ENCODE results near the gene FER. TPM values are rescaled to one million over a fixed set of nuclear protein-coding genes. Genes with fewer than 3 reads are reported as not detected.

FER gene
- total RNA-seq, 5 donors from 2014 or later (not counting 1 experiment from before 2014, with no cell fraction given) = 7.0 to 19.6 (median 10.4) TPM

DNA sequence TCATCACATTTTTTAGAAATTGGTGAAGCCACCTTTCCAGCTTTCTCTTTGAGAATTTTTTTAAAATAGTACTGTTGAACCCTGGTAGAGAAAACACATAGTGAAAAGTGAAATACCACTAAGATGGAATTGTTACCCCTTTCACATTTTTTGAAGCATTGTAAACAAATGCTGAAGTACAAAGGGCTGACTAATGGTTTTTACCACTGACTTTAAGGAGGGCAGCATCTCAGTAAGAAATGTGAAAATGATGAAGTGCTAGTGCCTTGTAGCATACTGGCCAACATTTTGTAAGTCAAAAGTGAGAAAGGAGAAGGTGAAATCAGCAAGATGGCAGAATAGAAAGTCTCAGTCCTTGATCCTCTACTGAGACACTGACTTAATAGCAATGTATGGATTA lies 341.5 kb downstream of the FER start:
- Histone ChIP-seq H3K27ac (ENCODE audit: low read length) (no peak overlapping the region), H3K9me3 (no peaks in the 10 kb centered on the region), H3K4me1 (ENCODE audit: control insufficient read depth in 1 of 2, extremely low read depth in 1 of 2, insufficient read depth in 2 of 2, low read length in 2 of 2) (no peaks in the 10 kb centered on the region), H3K36me3 (ENCODE audit: control insufficient read depth in 2 of 2, extremely low read depth in 1 of 2, insufficient read depth in 1 of 2, low read length in 1 of 2) (no peaks in the 10 kb centered on the region), H3K27me3 (replicated peaks in 1 of 2; ENCODE audit: control insufficient read depth in 2 of 2, extremely low read depth in 1 of 2, insufficient read depth in 2 of 2, low read length in 1 of 2) (no peaks in the 10 kb centered on the region), H3K4me3 (ENCODE audit: control insufficient read depth in 1 of 2, extremely low read depth in 1 of 2, low read length in 1 of 2) (no peak overlapping the region)
- ChIA-PET POLR2A (no interaction called here), CTCF (no interaction called here)
- Mint-ChIP-seq H3K36me3 (peaks cover 17% of the 10 kb centered on the region), H3K4me3 (no peak overlapping the region), H3K9me3 (no peaks in the 10 kb centered on the region), H3K4me1 (no peaks in the 10 kb centered on the region), H3K27ac (no peak overlapping the region), H3K27me3 (no peaks in the 10 kb centered on the region)
- ATAC-seq (replicated peaks in 1 of 4) (no peak), DNase-seq (no peak)

DNA sequence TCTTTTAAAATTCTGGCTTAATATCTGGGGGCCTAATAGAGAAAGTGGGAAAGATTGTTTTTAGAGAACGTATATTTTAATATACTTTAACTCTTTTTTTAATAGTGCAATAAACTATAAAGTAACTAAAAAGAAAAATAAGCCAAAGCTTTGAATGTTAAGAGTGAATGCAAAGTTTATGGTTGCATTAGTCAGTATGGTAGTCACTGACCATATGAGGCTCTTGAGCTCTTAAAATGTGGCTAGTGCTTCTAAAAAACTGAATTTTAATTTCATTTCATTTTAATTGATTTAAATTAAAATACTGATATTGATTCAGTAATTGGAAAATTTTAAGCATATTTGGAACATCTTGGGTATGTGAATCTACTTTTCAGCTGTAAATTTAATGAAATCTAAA lies 351.4 kb downstream of the FER start:
- WGBS (ENCODE audit: insufficient coverage) = no CpG with 5 or more reads among the region's 1 CpG
- CTCF ChIA-PET = no interaction called here

DNA sequence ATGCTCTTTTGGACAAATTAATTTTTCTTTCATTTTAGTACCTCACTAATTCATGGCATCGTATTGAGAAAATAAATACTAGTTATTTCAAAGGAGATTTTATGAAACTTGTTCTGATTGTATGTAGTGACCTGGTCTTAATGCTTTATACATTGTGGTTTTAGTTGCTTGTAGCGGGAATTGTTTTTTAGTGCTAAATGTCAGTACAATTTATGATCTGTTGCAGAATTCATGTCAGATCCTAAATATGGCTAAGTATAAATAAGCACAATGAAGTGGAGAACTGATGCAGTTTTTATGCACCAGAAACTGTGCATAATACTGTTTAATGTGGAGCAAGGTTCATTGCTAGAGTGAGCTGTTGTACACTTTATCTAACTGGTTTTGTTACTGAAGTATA lies 353.3 kb downstream of the FER start:
- Histone ChIP-seq H3K36me3 (ENCODE audit: control insufficient read depth in 2 of 2, extremely low read depth in 1 of 2, insufficient read depth in 1 of 2, low read length in 1 of 2) (no peaks in the 10 kb centered on the region), H3K4me1 (ENCODE audit: control insufficient read depth in 1 of 2, extremely low read depth in 1 of 2, insufficient read depth in 2 of 2, low read length in 2 of 2) (no peaks in the 10 kb centered on the region), H3K27ac (ENCODE audit: low read length) (no peak overlapping the region), H3K27me3 (replicated peaks in 1 of 2; ENCODE audit: control insufficient read depth in 2 of 2, extremely low read depth in 1 of 2, insufficient read depth in 2 of 2, low read length in 1 of 2) (no peaks in the 10 kb centered on the region), H3K4me3 (ENCODE audit: control insufficient read depth in 1 of 2, extremely low read depth in 1 of 2, low read length in 1 of 2) (no peak overlapping the region), H3K9me3 (no peaks in the 10 kb centered on the region)
- H3K27ac Mint-ChIP-seq = no peak overlapping the region
- POLR2A ChIA-PET = no interaction called here
- H3K4me3 Mint-ChIP-seq = no peak overlapping the region
- H3K36me3 Mint-ChIP-seq = no peaks in the 10 kb centered on the region
- DNase-seq = no peak
- no peaks in the 10 kb centered on the region for H3K9me3 Mint-ChIP-seq
- H3K27me3 Mint-ChIP-seq = no peaks in the 10 kb centered on the region
- no CpG with 5 or more reads among the region's 2 CpGs for WGBS (ENCODE audit: insufficient coverage)
- ATAC-seq (replicated peaks in 1 of 4) = no peak
- H3K4me1 Mint-ChIP-seq = no peaks in the 10 kb centered on the region
- CTCF ChIA-PET = no interaction called here

More for the DNA sequence above, 351.4 kb downstream of the FER start:
- POLR2A ChIA-PET = no interaction called here
- Histone ChIP-seq H3K9me3 (no peaks in the 10 kb centered on the region), H3K4me1 (ENCODE audit: control insufficient read depth in 1 of 2, extremely low read depth in 1 of 2, insufficient read depth in 2 of 2, low read length in 2 of 2) (no peaks in the 10 kb centered on the region), H3K4me3 (ENCODE audit: control insufficient read depth in 1 of 2, extremely low read depth in 1 of 2, low read length in 1 of 2) (no peak overlapping the region), H3K27me3 (replicated peaks in 1 of 2; ENCODE audit: control insufficient read depth in 2 of 2, extremely low read depth in 1 of 2, insufficient read depth in 2 of 2, low read length in 1 of 2) (no peaks in the 10 kb centered on the region), H3K27ac (ENCODE audit: low read length) (no peak overlapping the region), H3K36me3 (ENCODE audit: control insufficient read depth in 2 of 2, extremely low read depth in 1 of 2, insufficient read depth in 1 of 2, low read length in 1 of 2) (no peaks in the 10 kb centered on the region)
- ATAC-seq (replicated peaks in 1 of 4) (no peak), DNase-seq (no peak)
- no peaks in the 10 kb centered on the region for H3K36me3 Mint-ChIP-seq
- H3K4me1 Mint-ChIP-seq = no peaks in the 10 kb centered on the region
- H3K27ac Mint-ChIP-seq = no peak overlapping the region
- H3K4me3 Mint-ChIP-seq = no peak overlapping the region
- no peaks in the 10 kb centered on the region for H3K27me3 Mint-ChIP-seq
- H3K9me3 Mint-ChIP-seq = no peaks in the 10 kb centered on the region

DNA sequence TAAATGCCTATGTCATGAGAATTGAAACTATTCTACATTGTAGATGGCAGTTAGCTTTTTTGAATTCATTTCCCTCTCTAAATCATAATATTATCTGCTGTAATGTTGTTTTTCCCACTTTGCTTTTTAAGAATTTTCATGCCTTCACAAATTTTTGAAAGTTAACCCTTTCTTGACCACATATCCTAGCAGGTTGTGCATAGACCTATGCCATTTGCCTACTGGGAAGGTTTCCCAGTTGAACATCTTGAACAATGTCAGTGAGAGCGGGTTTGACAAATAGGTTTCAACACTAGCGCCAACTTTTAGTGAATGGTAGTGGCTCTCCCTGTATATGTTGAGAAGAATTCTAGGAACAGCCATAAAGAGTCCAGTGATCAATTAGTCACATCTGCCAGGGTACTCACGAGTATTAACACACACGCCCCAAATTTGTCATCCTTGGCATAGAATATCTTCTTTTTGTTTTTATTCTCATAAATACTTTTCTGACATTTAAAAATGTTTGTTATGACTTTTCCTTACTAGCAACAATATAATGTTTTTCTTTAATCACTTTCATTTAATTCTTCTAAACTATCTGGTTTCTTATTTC lies 354.5 kb downstream of the FER start:
- Mint-ChIP-seq H3K9me3 (no peaks in the 10 kb centered on the region), H3K4me1 (no peaks in the 10 kb centered on the region)
- CTCF ChIA-PET = no interaction called here

DNA sequence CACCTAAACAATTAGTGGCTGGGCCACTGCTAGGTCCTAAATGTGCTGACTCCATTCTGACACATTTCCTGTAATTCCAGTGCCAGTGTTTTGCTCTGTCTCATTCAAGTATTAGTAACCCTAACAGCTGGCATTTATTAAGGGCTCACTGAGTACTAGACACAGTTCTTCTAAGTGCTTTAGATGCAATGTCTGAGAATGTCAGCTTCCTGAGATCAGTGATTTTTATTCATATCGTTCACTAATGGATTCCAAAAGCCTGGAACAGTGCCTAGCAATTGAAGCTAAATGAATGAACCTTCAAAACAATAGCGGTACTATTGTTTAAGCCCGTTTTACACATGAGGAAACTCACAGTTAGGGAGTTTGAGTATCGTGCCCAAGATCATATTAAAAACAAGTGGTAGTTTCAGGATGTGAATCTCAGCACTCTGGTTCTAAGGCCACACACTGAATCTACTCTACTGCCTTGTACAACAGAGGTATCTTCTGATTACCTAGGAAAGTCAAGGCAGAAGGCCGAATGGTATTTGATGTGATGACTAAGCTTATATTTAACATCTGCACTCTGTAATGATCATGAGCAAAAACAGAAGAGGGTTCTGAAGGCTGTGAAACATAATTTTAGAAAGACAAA lies 358.1 kb downstream of the FER start:
- Mint-ChIP-seq H3K9me3 (no peaks in the 10 kb centered on the region), H3K4me3 (no peak overlapping the region), H3K27ac (no peak overlapping the region), H3K36me3 (peaks cover 5% of the 10 kb centered on the region), H3K4me1 (no peaks in the 10 kb centered on the region), H3K27me3 (no peaks in the 10 kb centered on the region)
- no peaks in the 10 kb centered on the region for H3K4me1 ChIP-seq (ENCODE audit: control insufficient read depth in 1 of 2, extremely low read depth in 1 of 2, insufficient read depth in 2 of 2, low read length in 2 of 2)
- H3K4me3 ChIP-seq (ENCODE audit: control insufficient read depth in 1 of 2, extremely low read depth in 1 of 2, low read length in 1 of 2) = no peak overlapping the region
- POLR2A ChIA-PET = interaction anchor here in 1 of 2 donors (0.5 kb wide), 1 partner anchor 730 kb away, joined by 3 read pairs; no protein-coding TSS in a partner anchor
- no peaks in the 10 kb centered on the region for H3K27me3 ChIP-seq (replicated peaks in 1 of 2; ENCODE audit: control insufficient read depth in 2 of 2, extremely low read depth in 1 of 2, insufficient read depth in 2 of 2, low read length in 1 of 2)
- 100% methylated on average over 2 of the region's 5 CpGs for WGBS (ENCODE audit: insufficient coverage)
- CTCF ChIA-PET = no interaction called here
- no peak overlapping the region for H3K27ac ChIP-seq (ENCODE audit: low read length)
- no peaks in the 10 kb centered on the region for H3K9me3 ChIP-seq
- H3K36me3 ChIP-seq (ENCODE audit: control insufficient read depth in 2 of 2, extremely low read depth in 1 of 2, insufficient read depth in 1 of 2, low read length in 1 of 2) = no peaks in the 10 kb centered on the region
- DNase-seq (no peak), ATAC-seq (replicated peaks in 1 of 4) (no peak)

More for the DNA sequence above, 354.5 kb downstream of the FER start:
- WGBS (ENCODE audit: insufficient coverage) = no CpG with 5 or more reads among the region's 4 CpGs
- POLR2A ChIA-PET = no interaction called here
- Mint-ChIP-seq H3K27ac (no peak overlapping the region), H3K36me3 (no peaks in the 10 kb centered on the region), H3K4me3 (no peak overlapping the region), H3K27me3 (no peaks in the 10 kb centered on the region)
- Histone ChIP-seq H3K36me3 (ENCODE audit: control insufficient read depth in 2 of 2, extremely low read depth in 1 of 2, insufficient read depth in 1 of 2, low read length in 1 of 2) (no peaks in the 10 kb centered on the region), H3K27me3 (replicated peaks in 1 of 2; ENCODE audit: control insufficient read depth in 2 of 2, extremely low read depth in 1 of 2, insufficient read depth in 2 of 2, low read length in 1 of 2) (no peaks in the 10 kb centered on the region), H3K4me1 (ENCODE audit: control insufficient read depth in 1 of 2, extremely low read depth in 1 of 2, insufficient read depth in 2 of 2, low read length in 2 of 2) (no peaks in the 10 kb centered on the region), H3K9me3 (no peaks in the 10 kb centered on the region), H3K27ac (ENCODE audit: low read length) (no peak overlapping the region), H3K4me3 (ENCODE audit: control insufficient read depth in 1 of 2, extremely low read depth in 1 of 2, low read length in 1 of 2) (no peak overlapping the region)
- DNase-seq (no peak), ATAC-seq (replicated peaks in 1 of 4) (no peak)

DNA sequence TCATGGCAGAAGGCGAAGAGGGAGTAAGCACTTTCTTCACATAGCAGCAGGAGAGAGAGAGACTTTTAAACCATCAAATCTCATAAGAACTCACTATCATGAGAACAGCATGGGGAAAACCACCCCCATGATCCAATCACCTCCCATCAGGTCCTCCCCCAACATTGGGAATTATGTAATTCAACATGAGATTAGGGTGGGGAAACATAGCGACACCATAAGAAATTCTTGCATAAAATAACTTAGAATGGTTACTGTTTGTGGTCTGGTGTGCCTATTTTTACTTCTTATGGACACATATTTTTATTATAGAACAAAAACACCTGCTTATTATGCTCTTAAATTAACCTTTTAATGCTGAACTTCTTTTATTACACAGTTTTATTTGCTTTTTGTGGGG lies 364.0 kb downstream of the FER start:
- ChIA-PET CTCF (no interaction called here), POLR2A (no interaction called here)
- Mint-ChIP-seq H3K4me1 (no peaks in the 10 kb centered on the region), H3K4me3 (no peak overlapping the region), H3K27me3 (no peaks in the 10 kb centered on the region), H3K27ac (no peak overlapping the region), H3K36me3 (peaks cover 8% of the 10 kb centered on the region), H3K9me3 (no peaks in the 10 kb centered on the region)
- Histone ChIP-seq H3K27ac (ENCODE audit: low read length) (no peak overlapping the region), H3K9me3 (no peaks in the 10 kb centered on the region), H3K4me1 (ENCODE audit: control insufficient read depth in 1 of 2, extremely low read depth in 1 of 2, insufficient read depth in 2 of 2, low read length in 2 of 2) (no peaks in the 10 kb centered on the region), H3K36me3 (ENCODE audit: control insufficient read depth in 2 of 2, extremely low read depth in 1 of 2, insufficient read depth in 1 of 2, low read length in 1 of 2) (no peaks in the 10 kb centered on the region), H3K4me3 (ENCODE audit: control insufficient read depth in 1 of 2, extremely low read depth in 1 of 2, low read length in 1 of 2) (no peak overlapping the region), H3K27me3 (replicated peaks in 1 of 2; ENCODE audit: control insufficient read depth in 2 of 2, extremely low read depth in 1 of 2, insufficient read depth in 2 of 2, low read length in 1 of 2) (no peaks in the 10 kb centered on the region)
- DNase-seq (no peak), ATAC-seq (replicated peaks in 1 of 4) (no peak)
- WGBS (ENCODE audit: insufficient coverage) = no CpG with 5 or more reads among the region's 2 CpGs

DNA sequence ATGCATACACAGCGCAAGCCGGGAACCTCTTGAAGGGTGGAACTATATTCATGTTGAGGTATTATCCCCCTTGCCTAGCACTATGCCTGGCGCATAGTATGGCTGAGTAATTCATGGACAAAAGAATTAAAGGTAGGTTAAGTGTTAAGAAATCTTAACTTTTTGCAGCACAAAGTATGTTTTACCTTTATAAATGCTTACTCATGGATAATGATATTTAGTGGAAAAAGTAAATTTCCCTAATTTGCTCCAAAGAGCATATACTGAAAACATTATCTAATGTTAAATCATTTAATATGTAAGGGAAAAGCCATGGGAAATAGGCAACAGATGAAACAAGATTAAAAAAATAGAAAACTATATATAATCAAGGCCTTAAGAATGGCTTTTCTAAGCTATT lies 365.9 kb downstream of the FER start:
- DNase-seq (no peak), ATAC-seq (replicated peaks in 1 of 4) (no peak)
- Mint-ChIP-seq H3K27me3 (no peaks in the 10 kb centered on the region), H3K36me3 (peaks cover 8% of the 10 kb centered on the region), H3K27ac (no peak overlapping the region), H3K4me3 (no peak overlapping the region), H3K4me1 (no peaks in the 10 kb centered on the region), H3K9me3 (no peaks in the 10 kb centered on the region)
- Histone ChIP-seq H3K4me1 (ENCODE audit: control insufficient read depth in 1 of 2, extremely low read depth in 1 of 2, insufficient read depth in 2 of 2, low read length in 2 of 2) (no peaks in the 10 kb centered on the region), H3K27ac (ENCODE audit: low read length) (no peak overlapping the region), H3K9me3 (no peaks in the 10 kb centered on the region), H3K36me3 (ENCODE audit: control insufficient read depth in 2 of 2, extremely low read depth in 1 of 2, insufficient read depth in 1 of 2, low read length in 1 of 2) (no peaks in the 10 kb centered on the region), H3K4me3 (ENCODE audit: control insufficient read depth in 1 of 2, extremely low read depth in 1 of 2, low read length in 1 of 2) (no peak overlapping the region), H3K27me3 (replicated peaks in 1 of 2; ENCODE audit: control insufficient read depth in 2 of 2, extremely low read depth in 1 of 2, insufficient read depth in 2 of 2, low read length in 1 of 2) (no peaks in the 10 kb centered on the region)
- POLR2A ChIA-PET = no interaction called here
- 100% methylated on average over 2 of the region's 3 CpGs for WGBS (ENCODE audit: insufficient coverage)
- CTCF ChIA-PET = no interaction called here

All from T-cell (primary cell).